Measurements from ENCODE around the gene TEX35.

TEX35 gene

DNA sequence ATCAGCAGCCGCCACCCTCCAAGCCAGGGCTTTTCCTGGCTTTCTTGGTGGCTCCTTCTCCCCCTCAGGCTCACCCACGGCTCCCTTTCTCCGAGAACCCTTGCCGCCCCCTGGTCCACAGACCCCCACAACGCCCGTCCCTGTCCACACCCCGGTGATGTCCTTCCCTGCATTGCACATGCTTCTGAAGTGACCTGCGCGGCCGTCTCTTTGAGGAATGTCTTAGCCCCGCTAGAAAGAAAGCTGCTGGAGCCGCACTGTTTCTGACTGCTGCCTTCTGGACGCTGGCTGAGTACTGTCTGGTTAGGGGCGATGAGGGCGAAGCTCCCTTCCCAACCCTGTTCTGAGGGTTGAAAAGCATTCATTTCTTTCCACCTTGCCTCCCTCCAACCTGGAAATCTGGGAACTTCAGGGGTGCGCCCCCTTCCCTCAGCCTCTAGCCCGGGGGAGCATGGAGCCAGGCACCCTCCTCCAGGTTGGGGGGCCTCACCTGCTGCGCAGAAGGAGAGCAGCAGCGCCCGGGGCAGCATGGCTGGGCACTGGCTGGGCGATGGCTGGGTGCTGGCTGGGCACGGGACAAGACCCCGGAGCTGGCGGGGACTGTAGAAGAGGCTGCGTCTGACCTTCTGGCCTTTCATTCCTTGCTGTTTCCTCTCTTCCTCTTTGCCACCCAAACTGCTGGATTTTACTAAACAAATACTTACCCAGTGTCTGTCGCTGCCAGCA, 16.3 kb upstream of the TEX35 start, which contains the start of gene CLEC20A:
Gene CLEC20A, minus strand, starts transcription at position 555 of the 726 bp plus-strand sequence. Its CDS starts 25 bp downstream, at position 530.
- TF ChIP-seq, protein P1, sequence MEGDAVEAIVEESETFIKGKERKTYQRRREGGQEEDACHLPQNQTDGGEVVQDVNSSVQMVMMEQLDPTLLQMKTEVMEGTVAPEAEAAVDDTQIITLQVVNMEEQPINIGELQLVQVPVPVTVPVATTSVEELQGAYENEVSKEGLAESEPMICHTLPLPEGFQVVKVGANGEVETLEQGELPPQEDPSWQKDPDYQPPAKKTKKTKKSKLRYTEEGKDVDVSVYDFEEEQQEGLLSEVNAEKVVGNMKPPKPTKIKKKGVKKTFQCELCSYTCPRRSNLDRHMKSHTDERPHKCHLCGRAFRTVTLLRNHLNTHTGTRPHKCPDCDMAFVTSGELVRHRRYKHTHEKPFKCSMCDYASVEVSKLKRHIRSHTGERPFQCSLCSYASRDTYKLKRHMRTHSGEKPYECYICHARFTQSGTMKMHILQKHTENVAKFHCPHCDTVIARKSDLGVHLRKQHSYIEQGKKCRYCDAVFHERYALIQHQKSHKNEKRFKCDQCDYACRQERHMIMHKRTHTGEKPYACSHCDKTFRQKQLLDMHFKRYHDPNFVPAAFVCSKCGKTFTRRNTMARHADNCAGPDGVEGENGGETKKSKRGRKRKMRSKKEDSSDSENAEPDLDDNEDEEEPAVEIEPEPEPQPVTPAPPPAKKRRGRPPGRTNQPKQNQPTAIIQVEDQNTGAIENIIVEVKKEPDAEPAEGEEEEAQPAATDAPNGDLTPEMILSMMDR (IDR thresholded peaks at IDR 0.05; ENCODE audit: poor library complexity, severe bottlenecking), result no peak
- no peak within 1 kb of the TSS for H3K27ac ChIP-seq (ENCODE audit: poor library complexity, severe bottlenecking)

DNA sequence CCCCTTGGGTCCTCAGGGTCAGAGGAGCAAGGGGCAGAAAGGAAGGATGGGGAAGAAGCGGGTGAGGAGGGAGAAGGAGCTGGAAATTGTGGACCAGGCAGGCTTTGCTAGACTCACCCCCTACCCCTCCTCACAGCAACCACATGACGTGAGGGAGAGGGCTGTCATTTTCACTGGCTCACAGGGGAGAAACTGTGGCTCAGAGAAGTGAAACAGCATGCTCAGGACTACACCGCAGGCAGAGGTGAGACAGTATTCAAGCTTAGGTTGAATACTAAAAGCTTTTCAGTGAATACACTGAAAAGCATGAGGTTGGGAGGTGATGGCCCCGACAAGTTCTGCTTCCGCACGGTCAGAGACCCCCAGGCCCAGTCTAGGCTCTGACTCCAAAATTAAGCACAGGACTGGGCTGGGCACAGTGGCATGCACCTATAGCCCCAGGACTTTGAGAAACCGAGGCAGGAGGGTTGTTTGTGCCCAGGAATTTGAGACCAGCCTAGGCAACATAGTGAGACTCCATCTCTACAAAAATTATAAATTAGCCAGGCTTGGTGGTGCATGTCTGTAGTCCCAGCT, 14.9 kb upstream of the TEX35 start:
- H3K4me1 ChIP-seq (ENCODE audit: insufficient read depth, poor library complexity, severe bottlenecking), result no peaks in the 10 kb centered on the region
- no peaks in the 10 kb centered on the region for H3K9me3 ChIP-seq (ENCODE audit: severe bottlenecking)
- H3K27ac ChIP-seq (ENCODE audit: poor library complexity, severe bottlenecking), result no peak overlapping the region
- TF ChIP-seq, protein P1 (IDR thresholded peaks at IDR 0.05; ENCODE audit: poor library complexity, severe bottlenecking), result no peak
- DNase-seq (ENCODE audit: low spot score), result no peak
- no peaks in the 10 kb centered on the region for H3K27me3 ChIP-seq (ENCODE audit: insufficient read depth, poor library complexity, severe bottlenecking)
- no peak for ATAC-seq (ENCODE audit: low read depth)
- H3K4me3 ChIP-seq (ENCODE audit: severe bottlenecking), result no peak overlapping the region
- no peaks in the 10 kb centered on the region for H3K36me3 ChIP-seq (ENCODE audit: low read depth)

More for the DNA sequence above, 16.3 kb upstream of the TEX35 start, which contains the start of gene CLEC20A:
- ATAC-seq (ENCODE audit: low read depth), result no peak
- no peaks in the 10 kb centered on the region for H3K36me3 ChIP-seq (ENCODE audit: low read depth)
- no peaks in the 10 kb centered on the region for H3K27me3 ChIP-seq (ENCODE audit: insufficient read depth, poor library complexity, severe bottlenecking)
- DNase-seq (ENCODE audit: low spot score), result no peak
- H3K9me3 ChIP-seq (ENCODE audit: severe bottlenecking), result no peaks in the 10 kb centered on the region
- no peak within 1 kb of the TSS for H3K4me3 ChIP-seq (ENCODE audit: severe bottlenecking)
- no peaks in the 10 kb centered on the region for H3K4me1 ChIP-seq (ENCODE audit: insufficient read depth, poor library complexity, severe bottlenecking)

DNA sequence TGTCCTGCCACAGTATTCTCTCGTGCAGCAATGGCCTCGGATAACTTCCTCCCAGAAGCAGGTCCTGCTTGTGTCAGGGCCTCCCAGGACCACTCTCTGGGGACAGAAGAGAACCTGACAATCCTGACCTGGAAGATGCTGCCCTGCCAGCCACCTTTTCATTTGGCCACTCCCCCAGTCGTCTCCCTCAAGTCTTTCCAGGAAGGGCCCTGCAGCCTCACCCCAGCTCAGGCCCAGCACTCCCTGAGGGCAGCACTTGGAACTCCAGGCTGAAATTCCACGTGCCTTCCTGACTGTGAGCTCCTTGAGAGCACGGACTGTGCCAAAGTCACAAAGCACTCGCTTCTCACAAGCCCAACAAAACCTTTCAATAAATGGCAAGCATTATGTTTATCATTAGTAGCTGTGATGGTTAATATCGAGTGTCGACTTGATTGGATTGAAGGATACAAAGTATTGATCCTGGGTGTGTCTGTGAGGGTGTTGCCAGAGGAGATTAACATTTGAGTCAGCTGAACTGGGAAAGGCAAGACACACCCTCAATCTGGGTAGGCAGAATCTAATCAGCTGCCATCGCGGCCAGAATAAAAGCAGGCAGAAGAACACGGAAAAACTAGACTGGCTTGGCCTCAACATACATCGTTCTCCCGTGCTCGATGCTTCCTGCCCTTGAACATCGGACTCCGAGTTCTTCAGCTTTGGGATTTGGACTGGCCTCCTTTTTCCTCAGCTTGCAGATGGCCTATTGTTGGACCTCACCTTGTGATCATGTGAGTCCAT, 13.8 kb upstream of the TEX35 start:
- ATAC-seq (ENCODE audit: low read depth) (no peak), DNase-seq (ENCODE audit: low spot score) (no peak)
- TF ChIP-seq, protein P1 (IDR thresholded peaks at IDR 0.05; ENCODE audit: poor library complexity, severe bottlenecking), result no peak
- Histone ChIP-seq H3K27me3 (ENCODE audit: insufficient read depth, poor library complexity, severe bottlenecking) (no peaks in the 10 kb centered on the region), H3K36me3 (ENCODE audit: low read depth) (no peaks in the 10 kb centered on the region), H3K9me3 (ENCODE audit: severe bottlenecking) (no peaks in the 10 kb centered on the region), H3K4me3 (ENCODE audit: severe bottlenecking) (no peak overlapping the region), H3K27ac (ENCODE audit: poor library complexity, severe bottlenecking) (no peak overlapping the region), H3K4me1 (ENCODE audit: insufficient read depth, poor library complexity, severe bottlenecking) (no peaks in the 10 kb centered on the region)

DNA sequence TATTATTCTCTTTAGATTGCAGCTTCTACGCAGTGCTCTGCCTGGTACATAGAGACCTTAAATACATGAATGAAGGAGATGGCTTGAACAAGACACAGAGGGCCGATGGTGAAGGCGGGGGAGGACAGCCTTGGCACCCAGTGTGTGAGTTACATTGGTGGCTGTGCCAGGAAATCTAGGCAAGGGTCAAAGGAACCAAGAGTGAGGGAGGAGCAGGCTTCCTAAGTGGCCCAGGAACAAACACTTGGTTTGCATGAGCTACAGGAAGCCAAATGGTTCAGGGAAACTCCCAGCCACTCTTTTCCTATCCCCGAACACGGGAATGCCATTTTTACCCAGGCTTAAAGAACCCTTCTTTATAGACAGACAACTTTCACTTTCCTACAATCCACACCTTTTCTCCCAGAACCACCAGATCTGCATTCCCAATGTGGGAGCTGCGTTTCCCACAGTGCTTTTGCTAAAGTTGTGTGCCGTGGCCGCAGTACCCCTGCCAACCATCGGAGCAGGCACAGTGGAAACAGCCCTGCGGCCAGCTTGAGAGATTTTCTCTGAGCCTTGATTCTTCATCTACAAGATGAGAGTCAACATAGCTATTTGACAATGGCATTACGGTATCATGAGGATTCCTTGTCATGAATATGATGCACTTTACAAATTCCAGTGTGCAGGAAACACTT, 12.7 kb upstream of the TEX35 start:
- Histone ChIP-seq H3K4me1 (ENCODE audit: insufficient read depth, poor library complexity, severe bottlenecking) (no peaks in the 10 kb centered on the region), H3K36me3 (ENCODE audit: low read depth) (no peaks in the 10 kb centered on the region), H3K27ac (ENCODE audit: poor library complexity, severe bottlenecking) (no peak overlapping the region), H3K9me3 (ENCODE audit: severe bottlenecking) (no peaks in the 10 kb centered on the region), H3K27me3 (ENCODE audit: insufficient read depth, poor library complexity, severe bottlenecking) (no peaks in the 10 kb centered on the region), H3K4me3 (ENCODE audit: severe bottlenecking) (no peak overlapping the region)
- ATAC-seq (ENCODE audit: low read depth), result no peak
- TF ChIP-seq, protein P1 (IDR thresholded peaks at IDR 0.05; ENCODE audit: poor library complexity, severe bottlenecking), result no peak
- no peak for DNase-seq (ENCODE audit: low spot score)
